Body of pancreas (tissue), 4 donors: Measurements from ENCODE around the gene CDH20. TPM values are rescaled to one million over a fixed set of nuclear protein-coding genes. Genes with fewer than 3 reads are reported as not detected.

Experiments
- ATAC-seq: fragments of 150-250 bp; one replicate; pipeline ENCODE4 v1.9.1; 2016
- DNase-seq, 4 donors: peaks; one replicate each; pipeline ENCODE4 v3.0.0-alpha.2; 2019
- H3K27ac ChIP-seq, 4 donors: fragments of 200-600 bp; sonication (generic); 1 replicate in 3 of 4; 2 replicates in 1 of 4; pipeline versions ENCODE4 v1.5.1 to v1.6.1; 2016 to 2019; ENCODE audit warnings: mild to moderate bottlenecking in 1 of 4, mixed read lengths in 1 of 4, moderate library complexity in 1 of 4
- H3K27me3 ChIP-seq, 2 donors: fragments of 200-600 bp; sonication (generic); one replicate each; pipeline ENCODE4 v1.6.0; 2016; ENCODE audit warnings: mild to moderate bottlenecking in 1 of 2
- H3K36me3 ChIP-seq, 2 donors: fragments of 200-600 bp; sonication (generic); replicated peaks in 1 of 2; 2 replicates each; pipeline ENCODE4 v1.5.1; 2016; ENCODE audit warnings: low read depth in 2 of 2; ENCODE audit not compliant: insufficient read depth in 1 of 2
- H3K4me1 ChIP-seq: fragments of 200-600 bp; sonication (generic); one replicate; pipeline ENCODE4 v1.6.0; 2016
- H3K4me3 ChIP-seq, 2 donors: fragments of 200-600 bp; sonication (generic); 1 replicate in 1 of 2; 2 replicates in 1 of 2; pipeline ENCODE4 v1.5.1; 2016 to 2019
- H3K9me3 ChIP-seq, 3 donors: fragments of 200-600 bp; sonication (generic); 1 replicate in 2 of 3; 2 replicates in 1 of 3; pipeline ENCODE4 v1.5.1; 2016
- CTCF ChIP-seq, 7 experiments: fragments of 450-650 bp in 4 of 7; fragments of 200-600 bp in 3 of 7; sonication (generic) in 3 of 7; IDR thresholded peaks; one replicate each; pipeline ENCODE4 v1.5.1; 2016 to 2019; ENCODE audit warnings: antibody characterized with exemption in 7 of 7
- POLR2A ChIP-seq, 3 donors: fragments of 450-650 bp; IDR thresholded peaks; one replicate each; pipeline ENCODE4 v1.6.1; 2016; ENCODE audit warnings: antibody characterized with exemption in 3 of 3, mild to moderate bottlenecking in 2 of 3
- WGBS, 2 donors: methylation state at CpG; one replicate each; pipeline ENCODE4 v1.1.5; 2017; 5-methylcytosine and 5-hydroxymethylcytosine counted together
- intact Hi-C: fragments of 100-400 bp; cut with DNase I; formaldehyde crosslinking; loops from one replicate; pipeline ENCODE4 v1.15.1; 2023
- total RNA-seq, 2 donors: library from RNA; depleted of rRNA; stranded (reverse); fragments of >200 nt; gene quantifications; one replicate each; pipeline ENCODE4 v1.1.0, GENCODE V29; 2016

CDH20 gene
- total RNA-seq, 2 donors from 2014 or later = 0.26 to 6.3 TPM

GRCh38 chr18:61541673-61542072, 208.4 kb downstream of the CDH20 start:
- Histone ChIP-seq H3K27ac (no peak overlapping the region), H3K4me3 (no peak overlapping the region), H3K9me3 (no peaks in the 10 kb centered on the region), H3K27me3 (no peaks in the 10 kb centered on the region), H3K4me1 (no peaks in the 10 kb centered on the region), H3K36me3 (no peaks in the 10 kb centered on the region)
- no peak for ATAC-seq
- DNase-seq = no peak
- intact Hi-C loops = no loop called here
- 83 to 84% methylated on average over 7 of the region's 7 CpGs for WGBS, 2 donors
- no peak for TF ChIP-seq CTCF (IDR thresholded peaks at IDR 0.05)
- no peak for TF ChIP-seq POLR2A (IDR thresholded peaks at IDR 0.05)

GRCh38 chr18:61542596-61542995, 209.4 kb downstream of the CDH20 start:
- WGBS, 2 donors = 43 to 54% methylated on average over 2 of the region's 2 CpGs
- Histone ChIP-seq H3K36me3 (no peaks in the 10 kb centered on the region), H3K4me1 (no peaks in the 10 kb centered on the region), H3K4me3 (no peak overlapping the region), H3K9me3 (no peaks in the 10 kb centered on the region), H3K27ac (no peak overlapping the region), H3K27me3 (no peaks in the 10 kb centered on the region)
- no peak for DNase-seq
- intact Hi-C loops = no loop called here
- TF ChIP-seq POLR2A (IDR thresholded peaks at IDR 0.05) (no peak), CTCF (IDR thresholded peaks at IDR 0.05) (no peak)
- no peak for ATAC-seq

- no peak overlapping the region for H3K27ac ChIP-seq
- intact Hi-C loops = no loop called here
- no peaks in the 10 kb centered on the region for H3K27me3 ChIP-seq
- no peaks in the 10 kb centered on the region for H3K36me3 ChIP-seq
- 4 to 44% methylated on average over 1 of the region's 1 CpG for WGBS, 2 donors
- TF ChIP-seq CTCF (IDR thresholded peaks at IDR 0.05) (no peak), POLR2A (IDR thresholded peaks at IDR 0.05) (no peak)
- no peaks in the 10 kb centered on the region for H3K4me1 ChIP-seq
- DNase-seq (no peak), ATAC-seq (no peak)
- no peak overlapping the region for H3K4me3 ChIP-seq
- no peaks in the 10 kb centered on the region for H3K9me3 ChIP-seq
Observed at GRCh38 chr18:61543518-61543917, 210.3 kb downstream of the CDH20 start.

GRCh38 chr18:61544178-61544577, 210.9 kb downstream of the CDH20 start:
- DNase-seq (no peak), ATAC-seq (no peak)
- intact Hi-C loops = no loop called here
- no peaks in the 10 kb centered on the region for H3K27me3 ChIP-seq
- no peak overlapping the region for H3K27ac ChIP-seq
- no peak overlapping the region for H3K4me3 ChIP-seq
- WGBS, 2 donors = 63 to 72% methylated on average over 10 of the region's 10 CpGs
- TF ChIP-seq POLR2A (IDR thresholded peaks at IDR 0.05) (no peak), CTCF (IDR thresholded peaks at IDR 0.05) (no peak)
- no peaks in the 10 kb centered on the region for H3K9me3 ChIP-seq
- no peaks in the 10 kb centered on the region for H3K36me3 ChIP-seq
- no peaks in the 10 kb centered on the region for H3K4me1 ChIP-seq
